Osteocyte (in vitro differentiated cells): ENCODE measurements around the gene ARHGAP8. TPM values are rescaled to one million over a fixed set of nuclear protein-coding genes. Genes with fewer than 3 reads are reported as not detected.

Experiments
- DNase-seq: peaks from one replicate; pipeline ENCODE4 v3.0.0; 2021; ENCODE audit warnings: mixed read lengths; ENCODE audit not compliant: unreplicated experiment; ENCODE audit errors: extremely low spot score
- H3K27ac Mint-ChIP-seq: one replicate; pipeline ENCODE4 v1.8.0; 2021; ENCODE audit warnings: mild to moderate bottlenecking, mixed read lengths; ENCODE audit not compliant: unreplicated experiment
- H3K27me3 Mint-ChIP-seq: one replicate; pipeline ENCODE4 v1.8.0; 2021; ENCODE audit warnings: mixed read lengths; ENCODE audit not compliant: unreplicated experiment
- H3K36me3 Mint-ChIP-seq: one replicate; pipeline ENCODE4 v1.8.0; 2021; ENCODE audit warnings: mixed read lengths; ENCODE audit not compliant: unreplicated experiment
- H3K4me1 Mint-ChIP-seq: one replicate; pipeline ENCODE4 v1.8.0; 2021; ENCODE audit warnings: mixed read lengths; ENCODE audit not compliant: unreplicated experiment
- H3K4me3 Mint-ChIP-seq: one replicate; pipeline ENCODE4 v1.8.0; 2021; ENCODE audit warnings: mild to moderate bottlenecking, moderate library complexity, mixed read lengths; ENCODE audit not compliant: unreplicated experiment
- H3K9me3 Mint-ChIP-seq: one replicate; pipeline ENCODE4 v1.8.0; 2021; ENCODE audit warnings: mixed read lengths; ENCODE audit not compliant: unreplicated experiment
- total RNA-seq: library from RNA; stranded (reverse); gene quantifications from 2 replicates; pipeline ENCODE4 v1.2.1, GENCODE V29; 2021
- TF ChIP-seq, protein P1 (sequence below): fragments of 200-600 bp; sonication (generic); IDR thresholded peaks from 2 replicates; pipeline ENCODE4 v1.5.0; 2021; ENCODE audit warnings: antibody characterized with exemption, mild to moderate bottlenecking, moderate library complexity

The ARHGAP8 gene
- total RNA-seq, 1 donor from 2014 or later = 0.89 TPM

DNA sequence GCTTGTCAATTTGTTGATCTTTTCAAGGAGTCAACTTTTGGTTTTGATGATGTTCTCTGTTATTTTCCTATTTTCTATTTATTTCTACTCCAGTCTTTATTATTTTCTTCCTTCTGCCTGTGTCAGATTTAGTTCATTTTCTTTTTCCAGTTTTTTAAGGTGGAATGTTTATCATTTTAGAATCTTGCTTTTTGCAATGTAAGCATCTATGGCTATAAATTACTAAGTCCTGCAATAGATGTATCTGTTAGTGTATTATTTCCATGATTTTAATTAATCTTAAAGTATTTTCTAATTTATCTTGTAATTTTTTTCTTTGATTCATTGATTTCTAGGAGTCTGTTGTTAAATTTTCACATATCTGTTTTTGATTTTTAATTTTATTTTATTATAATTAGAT is 81.7 kb downstream of the ARHGAP8 start:
- Mint-ChIP-seq H3K9me3 (peaks cover 7% of the 10 kb centered on the region), H3K4me3 (no peak overlapping the region), H3K36me3 (no peaks in the 10 kb centered on the region), H3K27me3 (peaks cover 13% of the 10 kb centered on the region), H3K4me1 (no peaks in the 10 kb centered on the region), H3K27ac (no peak overlapping the region)
- no peak for DNase-seq
- TF ChIP-seq, protein P1, sequence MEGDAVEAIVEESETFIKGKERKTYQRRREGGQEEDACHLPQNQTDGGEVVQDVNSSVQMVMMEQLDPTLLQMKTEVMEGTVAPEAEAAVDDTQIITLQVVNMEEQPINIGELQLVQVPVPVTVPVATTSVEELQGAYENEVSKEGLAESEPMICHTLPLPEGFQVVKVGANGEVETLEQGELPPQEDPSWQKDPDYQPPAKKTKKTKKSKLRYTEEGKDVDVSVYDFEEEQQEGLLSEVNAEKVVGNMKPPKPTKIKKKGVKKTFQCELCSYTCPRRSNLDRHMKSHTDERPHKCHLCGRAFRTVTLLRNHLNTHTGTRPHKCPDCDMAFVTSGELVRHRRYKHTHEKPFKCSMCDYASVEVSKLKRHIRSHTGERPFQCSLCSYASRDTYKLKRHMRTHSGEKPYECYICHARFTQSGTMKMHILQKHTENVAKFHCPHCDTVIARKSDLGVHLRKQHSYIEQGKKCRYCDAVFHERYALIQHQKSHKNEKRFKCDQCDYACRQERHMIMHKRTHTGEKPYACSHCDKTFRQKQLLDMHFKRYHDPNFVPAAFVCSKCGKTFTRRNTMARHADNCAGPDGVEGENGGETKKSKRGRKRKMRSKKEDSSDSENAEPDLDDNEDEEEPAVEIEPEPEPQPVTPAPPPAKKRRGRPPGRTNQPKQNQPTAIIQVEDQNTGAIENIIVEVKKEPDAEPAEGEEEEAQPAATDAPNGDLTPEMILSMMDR = no peak

DNA sequence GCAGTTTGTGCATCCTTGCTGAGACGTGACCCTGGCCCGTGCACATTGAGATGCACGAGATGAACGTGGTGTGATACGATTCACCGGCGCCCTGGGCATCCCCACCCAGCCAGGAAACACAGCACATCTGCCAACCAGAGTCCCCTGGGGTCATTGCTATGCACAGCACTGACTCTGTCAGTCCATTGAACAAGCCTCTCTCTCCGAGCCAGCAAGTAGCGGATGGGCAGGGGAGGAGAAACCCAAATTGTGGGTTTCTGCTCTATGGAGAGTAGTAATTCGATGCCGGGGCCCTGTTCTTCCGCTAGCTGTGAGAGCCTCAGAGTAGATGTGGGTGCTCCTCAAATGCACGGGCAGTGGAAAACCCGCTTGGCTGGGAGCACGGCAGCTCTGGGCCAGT is 85.1 kb downstream of the ARHGAP8 start:
- no peaks in the 10 kb centered on the region for H3K4me1 Mint-ChIP-seq
- TF ChIP-seq, protein P1 = no peak
- no peak overlapping the region for H3K4me3 Mint-ChIP-seq
- H3K9me3 Mint-ChIP-seq = peaks cover 7% of the 10 kb centered on the region
- H3K27me3 Mint-ChIP-seq = peaks cover 10% of the 10 kb centered on the region
- no peak overlapping the region for H3K27ac Mint-ChIP-seq
- DNase-seq = no peak
- no peaks in the 10 kb centered on the region for H3K36me3 Mint-ChIP-seq

DNA sequence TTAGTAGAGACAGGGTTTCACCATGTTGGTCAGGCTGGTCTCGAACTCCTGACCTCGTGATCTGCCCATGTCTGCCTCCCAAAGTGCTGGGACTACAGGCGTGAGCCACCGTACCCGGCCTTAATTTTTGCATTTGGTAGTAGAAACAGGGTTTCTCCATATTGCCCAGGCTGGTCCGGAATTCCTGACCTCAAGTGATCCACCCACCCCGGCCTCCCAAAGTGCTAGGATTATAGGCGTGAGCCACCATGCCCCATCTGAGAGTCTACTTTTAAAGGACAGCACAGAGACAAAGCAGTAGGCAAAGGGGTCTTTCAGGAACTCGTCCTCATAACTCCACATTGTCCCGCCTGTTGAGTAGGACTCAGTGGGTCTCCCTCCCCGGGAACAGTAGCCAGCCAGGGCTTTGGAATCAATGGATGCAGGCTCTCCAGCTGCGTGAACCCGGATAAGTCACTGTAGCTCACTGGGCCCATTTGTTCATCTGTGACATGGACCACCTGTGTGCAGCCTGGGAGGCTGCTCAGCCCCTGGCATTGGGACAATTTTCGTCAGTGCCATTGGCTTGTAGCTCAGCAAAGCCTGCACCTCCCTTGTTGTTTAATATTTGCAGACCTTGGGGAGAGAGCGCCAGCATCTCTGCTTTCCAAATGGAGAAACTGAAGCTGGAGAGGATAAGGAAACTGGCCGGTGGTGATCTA is 86.1 kb downstream of the ARHGAP8 start:
- H3K36me3 Mint-ChIP-seq = no peaks in the 10 kb centered on the region
- TF ChIP-seq, protein P1 = no peak
- peaks cover 7% of the 10 kb centered on the region for H3K9me3 Mint-ChIP-seq
- H3K4me3 Mint-ChIP-seq = no peak overlapping the region
- no peaks in the 10 kb centered on the region for H3K4me1 Mint-ChIP-seq
- H3K27me3 Mint-ChIP-seq = peaks cover 7% of the 10 kb centered on the region
- DNase-seq = no peak
- no peak overlapping the region for H3K27ac Mint-ChIP-seq

DNA sequence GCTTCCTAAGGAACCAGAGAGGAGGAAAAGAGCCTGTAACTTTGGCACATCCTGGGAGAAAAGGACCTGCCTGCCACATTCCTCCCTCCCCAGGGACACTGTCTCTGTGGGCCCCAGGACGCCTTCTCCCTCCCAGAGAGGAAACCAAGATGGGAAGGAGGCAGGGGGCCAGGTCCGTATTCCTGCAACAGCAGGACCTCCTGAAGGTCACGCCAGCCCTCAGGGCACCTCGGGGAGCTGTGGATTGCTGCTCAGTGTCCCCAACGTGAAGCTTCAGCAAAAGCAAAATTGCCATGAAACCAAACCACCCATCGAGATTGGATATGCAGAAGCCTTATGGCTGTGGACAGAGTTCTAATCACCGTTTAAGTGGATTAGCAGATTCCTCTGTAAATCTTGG is 86.7 kb downstream of the ARHGAP8 start:
- DNase-seq = no peak
- Mint-ChIP-seq H3K27ac (no peak overlapping the region), H3K4me3 (no peak overlapping the region), H3K9me3 (peaks cover 7% of the 10 kb centered on the region), H3K4me1 (no peaks in the 10 kb centered on the region), H3K36me3 (no peaks in the 10 kb centered on the region), H3K27me3 (peaks cover 7% of the 10 kb centered on the region)
- TF ChIP-seq, protein P1 = no peak

DNA sequence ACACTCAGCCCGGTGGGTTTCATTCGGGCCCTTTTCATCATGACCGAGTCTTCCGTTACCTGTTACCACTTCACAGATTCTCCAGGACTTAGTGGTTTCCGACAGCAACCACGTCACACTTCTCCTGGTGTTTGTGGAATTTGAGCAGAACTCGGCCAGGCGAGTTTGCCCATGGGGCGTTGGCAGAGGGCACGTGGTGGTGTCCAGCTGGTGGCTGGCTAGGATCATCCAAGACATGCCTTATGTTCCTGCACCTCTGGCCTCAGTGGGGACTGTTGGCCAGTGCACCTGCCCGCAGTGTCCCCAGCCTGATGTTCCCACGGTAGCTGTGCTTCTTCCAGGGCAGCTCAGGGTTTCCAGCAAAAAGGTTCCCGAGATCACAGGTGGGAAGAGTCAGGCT is 87.3 kb downstream of the ARHGAP8 start:
- Mint-ChIP-seq H3K4me3 (no peak overlapping the region), H3K27ac (no peak overlapping the region), H3K9me3 (peaks cover 4% of the 10 kb centered on the region), H3K4me1 (no peaks in the 10 kb centered on the region), H3K36me3 (no peaks in the 10 kb centered on the region), H3K27me3 (peaks cover 5% of the 10 kb centered on the region)
- no peak for DNase-seq
- TF ChIP-seq, protein P1 = no peak
